ENCODE measurements around the gene COL13A1. TPM values are rescaled to one million over a fixed set of nuclear protein-coding genes. Genes with fewer than 3 reads are reported as not detected.

COL13A1 gene
- total and polyA plus RNA-seq, 4 donors = 0.17 to 0.47 (median 0.18) TPM

GRCh38 chr10:69868821-69869220, 67.1 kb downstream of the COL13A1 start:
- peaks cover 0 to 2% (median 0%) of the 10 kb centered on the region in 4 donors for H3K4me1 ChIP-seq (ENCODE audit: control insufficient read depth in 4 of 4, insufficient read depth in 4 of 4, low read length in 3 of 4)
- no peaks in the 10 kb centered on the region for H3K27me3 ChIP-seq (ENCODE audit: control insufficient read depth in 4 of 4, insufficient read depth in 4 of 4, low read length in 3 of 4)
- H3K9me3 ChIP-seq (ENCODE audit: control insufficient read depth in 4 of 4, low read length in 3 of 4) = no peaks in the 10 kb centered on the region
- H3K9ac ChIP-seq (ENCODE audit: low read depth in 1 of 2, low read length in 2 of 2) = no peak overlapping the region
- H3K4me3 ChIP-seq (ENCODE audit: low read depth in 1 of 3, low read length in 3 of 3) = no peak overlapping the region
- H3K27ac ChIP-seq (ENCODE audit: low read depth in 1 of 2, low read length in 2 of 2) = no peak overlapping the region
- no peak for DNase-seq (ENCODE audit: low spot score)
- no peak for TF ChIP-seq FOXA2 (IDR thresholded peaks at IDR 0.05)
- no peak for TF ChIP-seq YY1 (IDR thresholded peaks at IDR 0.05)
- TF ChIP-seq, protein P1, sequence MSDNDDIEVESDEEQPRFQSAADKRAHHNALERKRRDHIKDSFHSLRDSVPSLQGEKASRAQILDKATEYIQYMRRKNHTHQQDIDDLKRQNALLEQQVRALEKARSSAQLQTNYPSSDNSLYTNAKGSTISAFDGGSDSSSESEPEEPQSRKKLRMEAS (IDR thresholded peaks at IDR 0.05) = no peak
- no peak for TF ChIP-seq JUND (IDR thresholded peaks at IDR 0.05)
- no peak for TF ChIP-seq ZBTB33 (IDR thresholded peaks at IDR 0.05)
- no peak for TF ChIP-seq HNF4G (IDR thresholded peaks at IDR 0.05)
- no peak for TF ChIP-seq NR2F2 (IDR thresholded peaks at IDR 0.05)
- no peak for TF ChIP-seq HNF4A (conservative IDR thresholded peaks at IDR 0.05)
- TF ChIP-seq, protein P2, sequence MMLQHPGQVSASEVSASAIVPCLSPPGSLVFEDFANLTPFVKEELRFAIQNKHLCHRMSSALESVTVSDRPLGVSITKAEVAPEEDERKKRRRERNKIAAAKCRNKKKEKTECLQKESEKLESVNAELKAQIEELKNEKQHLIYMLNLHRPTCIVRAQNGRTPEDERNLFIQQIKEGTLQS (IDR thresholded peaks at IDR 0.05) = no peak
- TF ChIP-seq, protein P3, sequence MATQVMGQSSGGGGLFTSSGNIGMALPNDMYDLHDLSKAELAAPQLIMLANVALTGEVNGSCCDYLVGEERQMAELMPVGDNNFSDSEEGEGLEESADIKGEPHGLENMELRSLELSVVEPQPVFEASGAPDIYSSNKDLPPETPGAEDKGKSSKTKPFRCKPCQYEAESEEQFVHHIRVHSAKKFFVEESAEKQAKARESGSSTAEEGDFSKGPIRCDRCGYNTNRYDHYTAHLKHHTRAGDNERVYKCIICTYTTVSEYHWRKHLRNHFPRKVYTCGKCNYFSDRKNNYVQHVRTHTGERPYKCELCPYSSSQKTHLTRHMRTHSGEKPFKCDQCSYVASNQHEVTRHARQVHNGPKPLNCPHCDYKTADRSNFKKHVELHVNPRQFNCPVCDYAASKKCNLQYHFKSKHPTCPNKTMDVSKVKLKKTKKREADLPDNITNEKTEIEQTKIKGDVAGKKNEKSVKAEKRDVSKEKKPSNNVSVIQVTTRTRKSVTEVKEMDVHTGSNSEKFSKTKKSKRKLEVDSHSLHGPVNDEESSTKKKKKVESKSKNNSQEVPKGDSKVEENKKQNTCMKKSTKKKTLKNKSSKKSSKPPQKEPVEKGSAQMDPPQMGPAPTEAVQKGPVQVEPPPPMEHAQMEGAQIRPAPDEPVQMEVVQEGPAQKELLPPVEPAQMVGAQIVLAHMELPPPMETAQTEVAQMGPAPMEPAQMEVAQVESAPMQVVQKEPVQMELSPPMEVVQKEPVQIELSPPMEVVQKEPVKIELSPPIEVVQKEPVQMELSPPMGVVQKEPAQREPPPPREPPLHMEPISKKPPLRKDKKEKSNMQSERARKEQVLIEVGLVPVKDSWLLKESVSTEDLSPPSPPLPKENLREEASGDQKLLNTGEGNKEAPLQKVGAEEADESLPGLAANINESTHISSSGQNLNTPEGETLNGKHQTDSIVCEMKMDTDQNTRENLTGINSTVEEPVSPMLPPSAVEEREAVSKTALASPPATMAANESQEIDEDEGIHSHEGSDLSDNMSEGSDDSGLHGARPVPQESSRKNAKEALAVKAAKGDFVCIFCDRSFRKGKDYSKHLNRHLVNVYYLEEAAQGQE (IDR thresholded peaks at IDR 0.05) = no peak
- no peak for TF ChIP-seq TAF1 (conservative IDR thresholded peaks at IDR 0.05)
- TF ChIP-seq SP1 (IDR thresholded peaks at IDR 0.05) = no peak
- no peaks in the 10 kb centered on the region for H3K36me3 ChIP-seq (ENCODE audit: control insufficient read depth in 4 of 4, insufficient read depth in 3 of 4, low read depth in 1 of 4, low read length in 3 of 4)
- 61% methylated on average over 2 of the region's 2 CpGs for WGBS

GRCh38 chr10:69869291-69869961, 67.7 kb downstream of the COL13A1 start:
- H3K36me3 ChIP-seq (ENCODE audit: control insufficient read depth in 4 of 4, insufficient read depth in 3 of 4, low read depth in 1 of 4, low read length in 3 of 4) = no peaks in the 10 kb centered on the region
- no peak overlapping the region for H3K9ac ChIP-seq (ENCODE audit: low read depth in 1 of 2, low read length in 2 of 2)
- no peaks in the 10 kb centered on the region for H3K27me3 ChIP-seq (ENCODE audit: control insufficient read depth in 4 of 4, insufficient read depth in 4 of 4, low read length in 3 of 4)
- no peak overlapping the region for H3K27ac ChIP-seq (ENCODE audit: low read depth in 1 of 2, low read length in 2 of 2)
- no peak overlapping the region for H3K4me3 ChIP-seq (ENCODE audit: low read depth in 1 of 3, low read length in 3 of 3)
- no peaks in the 10 kb centered on the region for H3K9me3 ChIP-seq (ENCODE audit: control insufficient read depth in 4 of 4, low read length in 3 of 4)
- H3K4me1 ChIP-seq (ENCODE audit: control insufficient read depth in 4 of 4, insufficient read depth in 4 of 4, low read length in 3 of 4) = peaks cover 0 to 2% (median 0%) of the 10 kb centered on the region in 4 donors
- no peak for TF ChIP-seq EGR1 (IDR thresholded peaks at IDR 0.05; ENCODE audit: low read depth in 2 of 2)
- TF ChIP-seq GABPA (IDR thresholded peaks at IDR 0.05 in 1 of 2, conservative IDR thresholded peaks at IDR 0.05 in 1 of 2) = no peak
- no peak for TF ChIP-seq NR2F2 (IDR thresholded peaks at IDR 0.05)
- no peak for TF ChIP-seq HNF4G (IDR thresholded peaks at IDR 0.05)
- WGBS = 72% methylated on average over 3 of the region's 3 CpGs
- no peak for DNase-seq (ENCODE audit: low spot score)
